GM12878 (cell line): ENCODE results near the gene ARR3. TPM values are rescaled to one million over a fixed set of nuclear protein-coding genes. Genes with fewer than 3 reads are reported as not detected.

Experiments
- ATAC-seq: fragments of 200-7000 bp; cut with Tn5 transposase; 3 replicates; pipeline ENCODE4 v1.9.1; 2020; ENCODE audit warnings: mild to moderate bottlenecking, moderate library complexity
- BruUV-seq: library from RNA; stranded (reverse); fragments of 400-500 nt; replicated peaks from 2 replicates; lab custom pipeline; 2021; lab: Mats Ljungman, UMichigan
- CTCF ChIA-PET: fragments of 300-600 bp; sonication (Branson Sonifier 250); formaldehyde crosslinking; extraction: SDS; loops from one replicate; lab custom pipeline; 2021; ENCODE audit warnings: inconsistent platforms; lab: Yijun Ruan, JAX
- POLR2A ChIA-PET: fragments of 350-600 bp; formaldehyde crosslinking; extraction: SDS; loops from one replicate; lab custom pipeline; 2021; ENCODE audit warnings: inconsistent platforms; lab: Charles Lee
- RAD21 ChIA-PET: fragments of 300-600 bp; sonication (Branson Sonifier 250); formaldehyde crosslinking; loops from one replicate; lab custom pipeline; 2023; ENCODE audit warnings: antibody characterized with exemption; ENCODE audit not compliant: unreplicated experiment; lab: Charles Lee
- SMC1A ChIA-PET: fragments of 300-600 bp; sonication (Branson Sonifier 250); formaldehyde crosslinking; loops from one replicate; lab custom pipeline; 2023; ENCODE audit not compliant: unreplicated experiment, uncharacterized antibody; lab: Charles Lee
- DNase-seq: peaks from one replicate; pipeline ENCODE4 v3.0.0-alpha.2; 2011; ENCODE audit warnings: low read depth, low spot score
- FAIRE-seq: peaks from 3 replicates; lab custom pipeline; 2011; peaks lifted over from hg19 to GRCh38; lab: Jason Lieb, UNC
- H2AFZ ChIP-seq: 2 replicates; pipeline ENCODE4 v1.6.0; 2011; ENCODE audit warnings: low read depth, low read length, control low read depth; ENCODE audit not compliant: control insufficient read depth
- H3K27ac ChIP-seq: 2 replicates; pipeline ENCODE4 v1.5.1; 2011; ENCODE audit warnings: control low read depth; ENCODE audit not compliant: control insufficient read depth, insufficient read depth
- H3K27me3 ChIP-seq, 2 experiments: replicated peaks in 1 of 2; 2 replicates each; pipeline versions ENCODE4 v1.6.0 to v1.6.1; 2011; ENCODE audit warnings: low read length in 1 of 2; ENCODE audit not compliant: control insufficient read depth in 2 of 2, insufficient read depth in 2 of 2
- H3K36me3 ChIP-seq, 2 experiments: 2 replicates each; pipeline ENCODE4 v1.5.1; 2011; ENCODE audit warnings: low read length in 1 of 2; ENCODE audit not compliant: control insufficient read depth in 2 of 2, insufficient read depth in 2 of 2
- H3K4me1 ChIP-seq: 2 replicates; pipeline ENCODE4 v1.6.1; 2011; ENCODE audit warnings: mild to moderate bottlenecking, low read length, moderate library complexity, mixed read lengths; ENCODE audit not compliant: control insufficient read depth, insufficient read depth
- H3K4me2 ChIP-seq: 2 replicates; pipeline ENCODE4 v1.6.0; 2011; ENCODE audit warnings: control low read depth; ENCODE audit not compliant: control insufficient read depth, insufficient read depth
- H3K4me3 ChIP-seq: fragments of 200-600 bp; sonication (generic); 2 replicates; pipeline ENCODE4 v1.5.1; 2016
- H3K79me2 ChIP-seq: 2 replicates; pipeline ENCODE4 v1.6.0; 2011; ENCODE audit warnings: low read length; ENCODE audit not compliant: control insufficient read depth, insufficient read depth
- H3K9ac ChIP-seq: 2 replicates; pipeline ENCODE4 v1.8.0; 2011; ENCODE audit warnings: low read length, control low read depth, mixed read lengths; ENCODE audit not compliant: control insufficient read depth, insufficient read depth
- H3K9me3 ChIP-seq: replicated peaks from 3 replicates; pipeline ENCODE4 v1.5.1; 2011; ENCODE audit warnings: mild to moderate bottlenecking, low read length; ENCODE audit not compliant: control insufficient read depth, insufficient read depth
- H4K20me1 ChIP-seq: 2 replicates; pipeline ENCODE4 v1.6.0; 2011; ENCODE audit not compliant: control insufficient read depth, insufficient read depth
- BACH1 ChIP-seq: fragments of 450-650 bp; IDR thresholded peaks from 2 replicates; pipeline ENCODE4 v1.6.1; 2017; ENCODE audit warnings: mild to moderate bottlenecking, borderline replicate concordance
- FOXM1 ChIP-seq: IDR thresholded peaks from 2 replicates; pipeline ENCODE4 v1.6.1; 2012; ENCODE audit warnings: low read depth, mild to moderate bottlenecking, inconsistent platforms, low read length, moderate library complexity
- GATAD2B ChIP-seq: fragments of 450-650 bp; conservative IDR thresholded peaks from 2 replicates; pipeline ENCODE4 v1.6.1; 2017; ENCODE audit warnings: low read depth, mild to moderate bottlenecking, moderate library complexity
- HDGF ChIP-seq: fragments of 450-650 bp; IDR thresholded peaks from 2 replicates; pipeline ENCODE4 v1.6.1; 2016; ENCODE audit warnings: antibody characterized with exemption
- LARP7 ChIP-seq: fragments of 450-650 bp; IDR thresholded peaks from 2 replicates; pipeline ENCODE4 v1.6.1; 2017; ENCODE audit warnings: mild to moderate bottlenecking
- MTA3 ChIP-seq: IDR thresholded peaks from 2 replicates; pipeline ENCODE4 v1.6.1; 2012; ENCODE audit warnings: low read length, inconsistent platforms, borderline replicate concordance
- PAX8 ChIP-seq: fragments of 450-650 bp; IDR thresholded peaks from 2 replicates; pipeline ENCODE4 v1.6.1; 2017; ENCODE audit warnings: mild to moderate bottlenecking, moderate library complexity
- RAD21 ChIP-seq: IDR thresholded peaks from 2 replicates; pipeline ENCODE4 v1.6.1; 2011; ENCODE audit warnings: mild to moderate bottlenecking, low read depth, low read length, moderate library complexity; ENCODE audit not compliant: insufficient read depth
- SPI1 ChIP-seq: IDR thresholded peaks from 2 replicates; pipeline ENCODE4 v1.6.1; 2011; ENCODE audit warnings: low read depth, mild to moderate bottlenecking, low read length, moderate library complexity, borderline replicate concordance; ENCODE audit not compliant: insufficient read depth
- SREBF1 ChIP-seq: IDR thresholded peaks from 2 replicates; pipeline ENCODE4 v1.6.1; 2012; ENCODE audit warnings: mild to moderate bottlenecking, low read length
- STAT3 ChIP-seq: IDR thresholded peaks from 2 replicates; pipeline ENCODE4 v1.6.1; 2011; ENCODE audit warnings: low read depth, low read length, improper control_type of control experiment
- SUPT20H ChIP-seq: IDR thresholded peaks from 2 replicates; pipeline ENCODE4 v1.6.1; 2011; ENCODE audit warnings: low read depth, mild to moderate bottlenecking, low read length, moderate library complexity, borderline replicate concordance; ENCODE audit not compliant: control insufficient read depth
- TBL1XR1 ChIP-seq: IDR thresholded peaks from 2 replicates; pipeline ENCODE4 v1.6.1; 2012; ENCODE audit warnings: low read depth, low read length, improper control_type of control experiment
- TCF12 ChIP-seq: IDR thresholded peaks from 2 replicates; pipeline ENCODE4 v1.6.1; 2011; ENCODE audit warnings: low read depth, mild to moderate bottlenecking, low read length
- WRNIP1 ChIP-seq: IDR thresholded peaks from 2 replicates; pipeline ENCODE4 v1.6.1; 2011; ENCODE audit warnings: low read depth, low read length, improper control_type of control experiment, borderline replicate concordance
- ZNF217 ChIP-seq: fragments of 450-650 bp; IDR thresholded peaks from 2 replicates; pipeline ENCODE4 v1.6.1; 2017; ENCODE audit warnings: antibody characterized with exemption, mild to moderate bottlenecking
- ZNF24 ChIP-seq: fragments of 450-650 bp; IDR thresholded peaks from 2 replicates; pipeline ENCODE4 v1.6.1; 2017; ENCODE audit warnings: antibody characterized with exemption, mild to moderate bottlenecking
- WGBS: methylation state at CpG from one replicate; pipeline ENCODE4 v1.1.6; 2016; ENCODE audit warnings: low lambda C conversion rate; ENCODE audit not compliant: insufficient replicate concordance, insufficient coverage; ENCODE audit errors: missing lambda C conversion rate; 5-methylcytosine and 5-hydroxymethylcytosine counted together
- in situ Hi-C: fragments of 300-500 bp; cut with MboI; formaldehyde crosslinking; loops from 9 replicates; pipeline ENCODE4 v1.14.3; 2018; ENCODE audit warnings: mixed read lengths
- intact Hi-C: fragments of 100-400 bp; cut with micrococcal nuclease; formaldehyde crosslinking; loops from one replicate; pipeline ENCODE4 v1.14.2; 2022; ENCODE audit not compliant: unreplicated experiment
- polyA plus RNA-seq, 11 experiments: library from polyadenylated mRNA; depleted of rRNA in 4 of 11; unstranded in 6 of 11; stranded (reverse) in 5 of 11; fragments of >200 nt; fragmentation: Nextera tagmentation in 4 of 11; fragmentation: Illumina TruSeq in 1 of 11; extraction: Ambion mirVana in 4 of 11; extraction: Trizol in 1 of 11; gene quantifications; 1 replicate in 1 of 11; 2 replicates in 10 of 11; pipeline versions ENCODE4 v1.2.1 to v1.2.3, GENCODE V29; 2011 to 2016; ENCODE audit warnings: inconsistent platforms in 2 of 11, missing spikeins in 2 of 11, low read depth in 1 of 11
- total RNA-seq, 4 experiments: library from RNA; depleted of rRNA in 3 of 4; stranded (reverse); fragments of >200 nt in 3 of 4; fragmentation: Illumina TruSeq in 1 of 4; extraction: Trizol in 1 of 4; gene quantifications; 2 replicates each; pipeline versions ENCODE4 v1.2.1 to v1.2.3, GENCODE V29; 2013 to 2021
- TF ChIP-seq, protein P1 (sequence below): fragments of 450-650 bp; IDR thresholded peaks from 2 replicates; pipeline ENCODE4 v1.6.1; 2017; ENCODE audit warnings: antibody characterized with exemption, mild to moderate bottlenecking, moderate library complexity

The ARR3 gene
- total and polyA plus RNA-seq, 10 of the 15 experiments (the other 5 are each of a cell fraction or from before 2014, with no cell fraction given) = not detected

DNA sequence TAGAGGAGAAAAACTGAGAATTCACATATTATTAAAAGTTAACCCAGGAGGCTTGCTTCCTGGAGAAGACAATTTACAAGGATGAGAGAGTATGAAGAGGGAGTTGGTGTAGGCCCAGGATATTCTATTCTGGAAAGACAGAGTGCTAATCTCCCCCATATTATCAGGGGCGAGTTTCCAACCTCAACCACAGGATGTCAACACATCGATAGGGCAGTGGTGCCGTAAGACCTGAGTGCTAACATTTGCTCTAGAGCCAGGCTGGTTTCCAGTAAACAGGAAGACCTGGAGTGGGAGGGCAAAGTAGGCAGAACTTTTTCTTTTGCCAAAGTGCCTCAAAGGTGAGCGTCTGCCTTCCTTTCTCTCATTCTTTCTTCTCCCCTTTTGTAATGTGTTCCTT is 36.5 kb upstream of the ARR3 start:
- Histone ChIP-seq H4K20me1 (no peaks in the 10 kb centered on the region), H3K27me3 (no peaks in the 10 kb centered on the region), H3K9me3 (no peaks in the 10 kb centered on the region), H3K4me2 (no peak overlapping the region), H3K4me3 (no peak overlapping the region), H3K4me1 (no peaks in the 10 kb centered on the region), H3K27ac (no peak overlapping the region), H2AFZ (no peak overlapping the region), H3K79me2 (no peaks in the 10 kb centered on the region), H3K9ac (no peak overlapping the region), H3K36me3 (no peaks in the 10 kb centered on the region)
- FAIRE-seq (no peak), ATAC-seq (no peak), DNase-seq (no peak)
- POLR2A ChIA-PET = no interaction called here
- CTCF ChIA-PET = no interaction called here
- in situ Hi-C loops = no loop called here
- RAD21 ChIA-PET = no interaction called here
- BruUV-seq = no TSS peak
- SMC1A ChIA-PET = no interaction called here
- no peak for TF ChIP-seq HDGF
- TF ChIP-seq SPI1 = no peak
- no peak for TF ChIP-seq STAT3
- TF ChIP-seq FOXM1 = no peak
- no peak for TF ChIP-seq SUPT20H
- TF ChIP-seq, protein P1, sequence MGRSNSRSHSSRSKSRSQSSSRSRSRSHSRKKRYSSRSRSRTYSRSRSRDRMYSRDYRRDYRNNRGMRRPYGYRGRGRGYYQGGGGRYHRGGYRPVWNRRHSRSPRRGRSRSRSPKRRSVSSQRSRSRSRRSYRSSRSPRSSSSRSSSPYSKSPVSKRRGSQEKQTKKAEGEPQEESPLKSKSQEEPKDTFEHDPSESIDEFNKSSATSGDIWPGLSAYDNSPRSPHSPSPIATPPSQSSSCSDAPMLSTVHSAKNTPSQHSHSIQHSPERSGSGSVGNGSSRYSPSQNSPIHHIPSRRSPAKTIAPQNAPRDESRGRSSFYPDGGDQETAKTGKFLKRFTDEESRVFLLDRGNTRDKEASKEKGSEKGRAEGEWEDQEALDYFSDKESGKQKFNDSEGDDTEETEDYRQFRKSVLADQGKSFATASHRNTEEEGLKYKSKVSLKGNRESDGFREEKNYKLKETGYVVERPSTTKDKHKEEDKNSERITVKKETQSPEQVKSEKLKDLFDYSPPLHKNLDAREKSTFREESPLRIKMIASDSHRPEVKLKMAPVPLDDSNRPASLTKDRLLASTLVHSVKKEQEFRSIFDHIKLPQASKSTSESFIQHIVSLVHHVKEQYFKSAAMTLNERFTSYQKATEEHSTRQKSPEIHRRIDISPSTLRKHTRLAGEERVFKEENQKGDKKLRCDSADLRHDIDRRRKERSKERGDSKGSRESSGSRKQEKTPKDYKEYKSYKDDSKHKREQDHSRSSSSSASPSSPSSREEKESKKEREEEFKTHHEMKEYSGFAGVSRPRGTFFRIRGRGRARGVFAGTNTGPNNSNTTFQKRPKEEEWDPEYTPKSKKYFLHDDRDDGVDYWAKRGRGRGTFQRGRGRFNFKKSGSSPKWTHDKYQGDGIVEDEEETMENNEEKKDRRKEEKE = no peak
- no peak for TF ChIP-seq GATAD2B
- TF ChIP-seq TCF12 = no peak
- no peak for TF ChIP-seq SREBF1
- no peak for TF ChIP-seq MTA3
- no peak for TF ChIP-seq RAD21
- TF ChIP-seq TBL1XR1 = no peak
- no peak for TF ChIP-seq ZNF24
- no peak for TF ChIP-seq WRNIP1
- no peak for TF ChIP-seq BACH1
- TF ChIP-seq ZNF217 = no peak
- no peak for TF ChIP-seq PAX8
- no peak for TF ChIP-seq LARP7
- WGBS = 37% methylated on average over 4 of the region's 4 CpGs
- intact Hi-C loops = no loop called here
